Skeletal muscle tissue (tissue), 4 donors: ENCODE results near the gene HS6ST3. TPM values are rescaled to one million over a fixed set of nuclear protein-coding genes. Genes with fewer than 3 reads are reported as not detected.
"Not testable (repeated sequence)": the region's sequence is repeated elsewhere in the genome, so short reads cannot be mapped to it uniquely, and the experiment has no call there.

Experiments
- H3K27ac ChIP-seq: one replicate; pipeline ENCODE4 v1.7.0; 2013; ENCODE audit warnings: mild to moderate bottlenecking, low read depth, low read length, inconsistent platforms
- H3K27me3 ChIP-seq, 3 donors: one replicate each; pipeline ENCODE4 v1.7.0; 2013; ENCODE audit warnings: low read length in 3 of 3; ENCODE audit not compliant: control insufficient read depth in 3 of 3, insufficient read depth in 3 of 3
- H3K36me3 ChIP-seq, 3 donors: one replicate each; pipeline ENCODE4 v1.7.0; 2013; ENCODE audit warnings: low read length in 3 of 3; ENCODE audit not compliant: control insufficient read depth in 3 of 3, insufficient read depth in 3 of 3
- H3K4me1 ChIP-seq, 3 donors: one replicate each; pipeline ENCODE4 v1.7.0; 2013; ENCODE audit warnings: low read length in 3 of 3, mild to moderate bottlenecking in 3 of 3; ENCODE audit not compliant: control insufficient read depth in 3 of 3, insufficient read depth in 3 of 3
- H3K4me3 ChIP-seq, 3 donors: one replicate each; pipeline ENCODE4 v1.7.0; 2013; ENCODE audit warnings: low read length in 3 of 3
- H3K9ac ChIP-seq, 3 donors: one replicate each; pipeline ENCODE4 v1.7.0; 2013; ENCODE audit warnings: low read length in 3 of 3, mild to moderate bottlenecking in 3 of 3, moderate library complexity in 2 of 3, low read depth in 1 of 3
- H3K9me3 ChIP-seq, 3 donors: one replicate each; pipeline ENCODE4 v1.7.0; 2013; ENCODE audit warnings: low read length in 3 of 3; ENCODE audit not compliant: control insufficient read depth in 3 of 3
- total RNA-seq: library from RNA; depleted of rRNA; stranded (reverse); fragments of >200 nt; gene quantifications from one replicate; pipeline ENCODE4 v1.2.3, GENCODE V29; 2014
- donor health status: Osteomylitis.

The HS6ST3 gene
- total RNA-seq, 1 donor from 2014 or later: 0.52 TPM

GRCh38 chr13:96492766-96493165 is 402.9 kb downstream of the HS6ST3 start:
- H3K27ac ChIP-seq: no peak overlapping the region
- H3K9ac ChIP-seq: no peak overlapping the region
- H3K9me3 ChIP-seq: no peaks in the 10 kb centered on the region
- H3K27me3 ChIP-seq: no peaks in the 10 kb centered on the region
- H3K4me1 ChIP-seq: no peaks in the 10 kb centered on the region
- no peaks in the 10 kb centered on the region for H3K36me3 ChIP-seq
- no peak overlapping the region for H3K4me3 ChIP-seq

GRCh38 chr13:96499656-96500055 is 409.7 kb downstream of the HS6ST3 start:
- Histone ChIP-seq H3K9ac (no peak overlapping the region), H3K27me3 (no peaks in the 10 kb centered on the region), H3K4me3 (no peak overlapping the region), H3K9me3 (no peaks in the 10 kb centered on the region), H3K27ac (no peak overlapping the region), H3K36me3 (no peaks in the 10 kb centered on the region), H3K4me1 (no peaks in the 10 kb centered on the region)

GRCh38 chr13:96500953-96501352 is 411.0 kb downstream of the HS6ST3 start:
- H3K4me1 ChIP-seq: no peaks in the 10 kb centered on the region
- H3K27me3 ChIP-seq: no peaks in the 10 kb centered on the region
- no peak overlapping the region for H3K9ac ChIP-seq
- H3K36me3 ChIP-seq: no peaks in the 10 kb centered on the region
- H3K9me3 ChIP-seq: no peaks in the 10 kb centered on the region
- no peak overlapping the region for H3K27ac ChIP-seq
- no peak overlapping the region for H3K4me3 ChIP-seq

- Histone ChIP-seq H3K4me1 (no peaks in the 10 kb centered on the region), H3K9ac (no peak overlapping the region), H3K36me3 (no peaks in the 10 kb centered on the region), H3K4me3 (no peak overlapping the region), H3K9me3 (no peaks in the 10 kb centered on the region), H3K27ac (no peak overlapping the region), H3K27me3 (no peaks in the 10 kb centered on the region)
Measured at GRCh38 chr13:96503481-96503880, 413.6 kb downstream of the HS6ST3 start.

- Histone ChIP-seq H3K4me1 (no peaks in the 10 kb centered on the region), H3K36me3 (no peaks in the 10 kb centered on the region), H3K4me3 (no peak overlapping the region), H3K9me3 (peaks cover 0 to 3% (median 0%) of the 10 kb centered on the region in 3 donors), H3K9ac (no peak overlapping the region), H3K27ac (no peak overlapping the region), H3K27me3 (no peaks in the 10 kb centered on the region)
Measured at GRCh38 chr13:96511587-96511986, 421.7 kb downstream of the HS6ST3 start.

- no peak overlapping the region for H3K9ac ChIP-seq
- no peaks in the 10 kb centered on the region for H3K4me1 ChIP-seq
- no peak overlapping the region for H3K4me3 ChIP-seq
- H3K9me3 ChIP-seq: peaks cover 0 to 3% (median 0%) of the 10 kb centered on the region in 3 donors
- H3K27ac ChIP-seq: no peak overlapping the region
- H3K27me3 ChIP-seq: no peaks in the 10 kb centered on the region
- H3K36me3 ChIP-seq: no peaks in the 10 kb centered on the region
Measured at GRCh38 chr13:96519380-96519779, 429.5 kb downstream of the HS6ST3 start.

GRCh38 chr13:96524398-96525020 is 434.6 kb downstream of the HS6ST3 start:
- not testable (repeated sequence) for H3K27ac ChIP-seq, H3K4me1 ChIP-seq, H3K9me3 ChIP-seq, H3K36me3 ChIP-seq, H3K9ac ChIP-seq, H3K27me3 ChIP-seq, H3K4me3 ChIP-seq

- Histone ChIP-seq H3K27ac (no peak overlapping the region), H3K27me3 (no peaks in the 10 kb centered on the region), H3K9me3 (no peaks in the 10 kb centered on the region), H3K36me3 (no peaks in the 10 kb centered on the region), H3K4me3 (no peak overlapping the region), H3K4me1 (no peaks in the 10 kb centered on the region), H3K9ac (no peak overlapping the region)
Measured at GRCh38 chr13:96525715-96526114, 435.8 kb downstream of the HS6ST3 start.

GRCh38 chr13:96527497-96527896 is 437.6 kb downstream of the HS6ST3 start:
- H3K4me3 ChIP-seq: no peak overlapping the region
- H3K9me3 ChIP-seq: no peaks in the 10 kb centered on the region
- no peaks in the 10 kb centered on the region for H3K4me1 ChIP-seq
- H3K9ac ChIP-seq: no peak overlapping the region
- H3K27me3 ChIP-seq: no peaks in the 10 kb centered on the region
- H3K36me3 ChIP-seq: no peaks in the 10 kb centered on the region
- H3K27ac ChIP-seq: no peak overlapping the region

GRCh38 chr13:96532804-96533203 is 442.9 kb downstream of the HS6ST3 start:
- no peak overlapping the region for H3K27ac ChIP-seq
- no peak overlapping the region for H3K4me3 ChIP-seq
- no peaks in the 10 kb centered on the region for H3K27me3 ChIP-seq
- H3K9ac ChIP-seq: no peak overlapping the region
- H3K4me1 ChIP-seq: no peaks in the 10 kb centered on the region
- H3K36me3 ChIP-seq: no peaks in the 10 kb centered on the region
- H3K9me3 ChIP-seq: no peaks in the 10 kb centered on the region
